ENCODE measurements around the gene SCAMP1.
A peak's percentile ranks its signal among the peaks of the same experiment; 100 is the strongest.

SCAMP1 gene

DNA sequence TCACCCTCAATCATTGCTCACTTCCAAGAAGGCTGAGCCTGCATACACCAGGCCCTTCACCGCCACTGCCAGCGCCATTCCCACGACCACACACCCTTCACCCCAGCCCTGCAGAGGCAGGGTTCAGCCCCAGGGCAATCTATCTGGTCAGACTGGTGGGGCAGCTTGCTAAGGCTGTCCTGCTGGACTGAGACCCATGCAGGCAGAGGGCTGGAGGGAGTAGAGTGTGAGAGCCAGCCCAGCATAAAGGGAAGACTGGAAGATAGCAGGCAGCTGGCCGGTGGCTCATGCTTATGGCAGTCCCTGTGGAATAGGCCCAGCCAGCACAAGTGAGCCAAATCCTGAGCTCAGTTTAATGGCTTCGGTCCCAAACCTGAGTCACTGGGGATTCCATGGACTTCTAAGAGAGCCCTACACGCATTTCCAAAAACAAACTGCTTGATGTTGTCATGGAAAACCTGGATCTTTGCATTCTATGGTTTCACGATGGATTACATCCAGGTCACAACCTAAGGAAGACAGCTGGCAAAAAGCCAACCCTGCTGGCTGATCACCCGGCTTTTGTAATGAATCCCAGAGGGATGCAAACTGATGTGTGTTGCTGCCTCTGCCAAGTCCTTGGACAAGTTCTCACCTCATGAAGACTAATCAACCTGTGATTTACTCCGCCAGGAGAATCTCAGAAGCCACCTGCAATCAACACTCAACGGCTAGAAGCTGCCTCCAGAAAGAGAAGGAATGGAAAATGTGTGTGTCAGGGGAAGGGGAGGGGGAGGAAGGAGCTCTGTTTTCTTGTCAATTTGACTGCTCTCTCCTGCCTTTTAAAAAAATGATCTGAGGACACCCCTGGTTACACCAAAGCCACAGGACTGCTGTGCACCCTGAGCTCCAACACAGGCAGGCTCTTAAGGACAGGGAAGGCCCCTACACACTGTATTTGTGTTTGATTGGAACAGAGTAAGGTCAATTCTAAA lies 144.6 kb downstream of the SCAMP1 start (continued):
- TF ChIP-seq, protein P1, sequence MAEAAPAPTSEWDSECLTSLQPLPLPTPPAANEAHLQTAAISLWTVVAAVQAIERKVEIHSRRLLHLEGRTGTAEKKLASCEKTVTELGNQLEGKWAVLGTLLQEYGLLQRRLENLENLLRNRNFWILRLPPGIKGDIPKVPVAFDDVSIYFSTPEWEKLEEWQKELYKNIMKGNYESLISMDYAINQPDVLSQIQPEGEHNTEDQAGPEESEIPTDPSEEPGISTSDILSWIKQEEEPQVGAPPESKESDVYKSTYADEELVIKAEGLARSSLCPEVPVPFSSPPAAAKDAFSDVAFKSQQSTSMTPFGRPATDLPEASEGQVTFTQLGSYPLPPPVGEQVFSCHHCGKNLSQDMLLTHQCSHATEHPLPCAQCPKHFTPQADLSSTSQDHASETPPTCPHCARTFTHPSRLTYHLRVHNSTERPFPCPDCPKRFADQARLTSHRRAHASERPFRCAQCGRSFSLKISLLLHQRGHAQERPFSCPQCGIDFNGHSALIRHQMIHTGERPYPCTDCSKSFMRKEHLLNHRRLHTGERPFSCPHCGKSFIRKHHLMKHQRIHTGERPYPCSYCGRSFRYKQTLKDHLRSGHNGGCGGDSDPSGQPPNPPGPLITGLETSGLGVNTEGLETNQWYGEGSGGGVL (tag by site-specific recombination; IDR thresholded peaks at IDR 0.05) = no peak
- no peak for TF ChIP-seq ZNF37A (tag by site-specific recombination; IDR thresholded peaks at IDR 0.05)
- TF ChIP-seq, protein P2, sequence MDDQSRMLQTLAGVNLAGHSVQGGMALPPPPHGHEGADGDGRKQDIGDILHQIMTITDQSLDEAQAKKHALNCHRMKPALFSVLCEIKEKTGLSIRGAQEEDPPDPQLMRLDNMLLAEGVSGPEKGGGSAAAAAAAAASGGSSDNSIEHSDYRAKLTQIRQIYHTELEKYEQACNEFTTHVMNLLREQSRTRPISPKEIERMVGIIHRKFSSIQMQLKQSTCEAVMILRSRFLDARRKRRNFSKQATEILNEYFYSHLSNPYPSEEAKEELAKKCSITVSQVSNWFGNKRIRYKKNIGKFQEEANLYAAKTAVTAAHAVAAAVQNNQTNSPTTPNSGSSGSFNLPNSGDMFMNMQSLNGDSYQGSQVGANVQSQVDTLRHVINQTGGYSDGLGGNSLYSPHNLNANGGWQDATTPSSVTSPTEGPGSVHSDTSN (CRISPR knock-in tag; IDR thresholded peaks at IDR 0.05) = no peak
- TF ChIP-seq, protein P3, sequence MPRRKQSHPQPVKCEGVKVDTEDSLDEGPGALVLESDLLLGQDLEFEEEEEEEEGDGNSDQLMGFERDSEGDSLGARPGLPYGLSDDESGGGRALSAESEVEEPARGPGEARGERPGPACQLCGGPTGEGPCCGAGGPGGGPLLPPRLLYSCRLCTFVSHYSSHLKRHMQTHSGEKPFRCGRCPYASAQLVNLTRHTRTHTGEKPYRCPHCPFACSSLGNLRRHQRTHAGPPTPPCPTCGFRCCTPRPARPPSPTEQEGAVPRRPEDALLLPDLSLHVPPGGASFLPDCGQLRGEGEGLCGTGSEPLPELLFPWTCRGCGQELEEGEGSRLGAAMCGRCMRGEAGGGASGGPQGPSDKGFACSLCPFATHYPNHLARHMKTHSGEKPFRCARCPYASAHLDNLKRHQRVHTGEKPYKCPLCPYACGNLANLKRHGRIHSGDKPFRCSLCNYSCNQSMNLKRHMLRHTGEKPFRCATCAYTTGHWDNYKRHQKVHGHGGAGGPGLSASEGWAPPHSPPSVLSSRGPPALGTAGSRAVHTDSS (tag by site-specific recombination; IDR thresholded peaks at IDR 0.05) = peak; percentile 20; the same call in 1 of the 2 replicates
- TF ChIP-seq KLF8 (tag by site-specific recombination; IDR thresholded peaks at IDR 0.05) = peak; percentile 58
- no peak for TF ChIP-seq ZNF473 (tag by site-specific recombination; IDR thresholded peaks at IDR 0.05)
- TF ChIP-seq ZFHX2 (tag by site-specific recombination; conservative IDR thresholded peaks at IDR 0.05) = no peak
- TF ChIP-seq ZNF112 (tag by site-specific recombination; IDR thresholded peaks at IDR 0.05) = no peak
- TF ChIP-seq ZNF501 (tag by site-specific recombination; IDR thresholded peaks at IDR 0.05) = peak; percentile 63; the same call in 1 of the 2 replicates
- TF ChIP-seq EGR2 (tag by site-specific recombination; IDR thresholded peaks at IDR 0.05; ENCODE audit: low read depth) = no peak
- TF ChIP-seq, protein P4, sequence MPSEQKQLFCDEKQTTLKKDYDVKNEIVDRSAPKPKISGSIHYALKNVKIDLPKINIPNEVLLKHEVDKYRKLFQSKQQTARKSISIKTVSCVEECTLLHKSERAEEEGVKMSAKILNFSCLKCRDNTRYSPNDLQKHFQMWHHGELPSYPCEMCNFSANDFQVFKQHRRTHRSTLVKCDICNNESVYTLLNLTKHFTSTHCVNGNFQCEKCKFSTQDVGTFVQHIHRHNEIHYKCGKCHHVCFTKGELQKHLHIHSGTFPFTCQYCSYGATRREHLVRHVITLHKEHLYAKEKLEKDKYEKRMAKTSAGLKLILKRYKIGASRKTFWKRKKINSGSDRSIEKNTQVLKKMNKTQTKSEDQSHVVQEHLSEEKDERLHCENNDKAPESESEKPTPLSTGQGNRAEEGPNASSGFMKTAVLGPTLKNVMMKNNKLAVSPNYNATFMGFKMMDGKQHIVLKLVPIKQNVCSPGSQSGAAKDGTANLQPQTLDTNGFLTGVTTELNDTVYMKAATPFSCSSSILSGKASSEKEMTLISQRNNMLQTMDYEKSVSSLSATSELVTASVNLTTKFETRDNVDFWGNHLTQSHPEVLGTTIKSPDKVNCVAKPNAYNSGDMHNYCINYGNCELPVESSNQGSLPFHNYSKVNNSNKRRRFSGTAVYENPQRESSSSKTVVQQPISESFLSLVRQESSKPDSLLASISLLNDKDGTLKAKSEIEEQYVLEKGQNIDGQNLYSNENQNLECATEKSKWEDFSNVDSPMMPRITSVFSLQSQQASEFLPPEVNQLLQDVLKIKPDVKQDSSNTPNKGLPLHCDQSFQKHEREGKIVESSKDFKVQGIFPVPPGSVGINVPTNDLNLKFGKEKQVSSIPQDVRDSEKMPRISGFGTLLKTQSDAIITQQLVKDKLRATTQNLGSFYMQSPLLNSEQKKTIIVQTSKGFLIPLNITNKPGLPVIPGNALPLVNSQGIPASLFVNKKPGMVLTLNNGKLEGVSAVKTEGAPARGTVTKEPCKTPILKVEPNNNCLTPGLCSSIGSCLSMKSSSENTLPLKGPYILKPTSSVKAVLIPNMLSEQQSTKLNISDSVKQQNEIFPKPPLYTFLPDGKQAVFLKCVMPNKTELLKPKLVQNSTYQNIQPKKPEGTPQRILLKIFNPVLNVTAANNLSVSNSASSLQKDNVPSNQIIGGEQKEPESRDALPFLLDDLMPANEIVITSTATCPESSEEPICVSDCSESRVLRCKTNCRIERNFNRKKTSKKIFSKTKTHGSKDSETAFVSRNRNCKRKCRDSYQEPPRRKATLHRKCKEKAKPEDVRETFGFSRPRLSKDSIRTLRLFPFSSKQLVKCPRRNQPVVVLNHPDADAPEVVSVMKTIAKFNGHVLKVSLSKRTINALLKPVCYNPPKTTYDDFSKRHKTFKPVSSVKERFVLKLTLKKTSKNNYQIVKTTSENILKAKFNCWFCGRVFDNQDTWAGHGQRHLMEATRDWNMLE (tag by site-specific recombination; conservative IDR thresholded peaks at IDR 0.05; ENCODE audit: low read depth) = 0 out of 2 replicates have a peak, but pooled peaks have one; percentile 36
- TF ChIP-seq GFI1B (tag by site-specific recombination; IDR thresholded peaks at IDR 0.05) = peak; percentile 88
- TF ChIP-seq, protein P5, sequence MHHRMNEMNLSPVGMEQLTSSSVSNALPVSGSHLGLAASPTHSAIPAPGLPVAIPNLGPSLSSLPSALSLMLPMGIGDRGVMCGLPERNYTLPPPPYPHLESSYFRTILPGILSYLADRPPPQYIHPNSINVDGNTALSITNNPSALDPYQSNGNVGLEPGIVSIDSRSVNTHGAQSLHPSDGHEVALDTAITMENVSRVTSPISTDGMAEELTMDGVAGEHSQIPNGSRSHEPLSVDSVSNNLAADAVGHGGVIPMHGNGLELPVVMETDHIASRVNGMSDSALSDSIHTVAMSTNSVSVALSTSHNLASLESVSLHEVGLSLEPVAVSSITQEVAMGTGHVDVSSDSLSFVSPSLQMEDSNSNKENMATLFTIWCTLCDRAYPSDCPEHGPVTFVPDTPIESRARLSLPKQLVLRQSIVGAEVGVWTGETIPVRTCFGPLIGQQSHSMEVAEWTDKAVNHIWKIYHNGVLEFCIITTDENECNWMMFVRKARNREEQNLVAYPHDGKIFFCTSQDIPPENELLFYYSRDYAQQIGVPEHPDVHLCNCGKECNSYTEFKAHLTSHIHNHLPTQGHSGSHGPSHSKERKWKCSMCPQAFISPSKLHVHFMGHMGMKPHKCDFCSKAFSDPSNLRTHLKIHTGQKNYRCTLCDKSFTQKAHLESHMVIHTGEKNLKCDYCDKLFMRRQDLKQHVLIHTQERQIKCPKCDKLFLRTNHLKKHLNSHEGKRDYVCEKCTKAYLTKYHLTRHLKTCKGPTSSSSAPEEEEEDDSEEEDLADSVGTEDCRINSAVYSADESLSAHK (tag by site-specific recombination; IDR thresholded peaks at IDR 0.05) = peak; percentile 45
- TF ChIP-seq YY1 (tag by site-specific recombination; IDR thresholded peaks at IDR 0.05) = no peak
- TF ChIP-seq, protein P6, sequence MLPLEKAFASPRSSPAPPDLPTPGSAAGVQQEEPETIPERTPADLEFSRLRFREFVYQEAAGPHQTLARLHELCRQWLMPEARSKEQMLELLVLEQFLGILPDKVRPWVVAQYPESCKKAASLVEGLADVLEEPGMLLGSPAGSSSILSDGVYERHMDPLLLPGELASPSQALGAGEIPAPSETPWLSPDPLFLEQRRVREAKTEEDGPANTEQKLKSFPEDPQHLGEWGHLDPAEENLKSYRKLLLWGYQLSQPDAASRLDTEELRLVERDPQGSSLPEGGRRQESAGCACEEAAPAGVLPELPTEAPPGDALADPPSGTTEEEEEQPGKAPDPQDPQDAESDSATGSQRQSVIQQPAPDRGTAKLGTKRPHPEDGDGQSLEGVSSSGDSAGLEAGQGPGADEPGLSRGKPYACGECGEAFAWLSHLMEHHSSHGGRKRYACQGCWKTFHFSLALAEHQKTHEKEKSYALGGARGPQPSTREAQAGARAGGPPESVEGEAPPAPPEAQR (tag by site-specific recombination; IDR thresholded peaks at IDR 0.05) = no peak
- 0 out of 2 replicates have a peak, but pooled peaks have one; percentile 46 for TF ChIP-seq GLI2 (tag by site-specific recombination; IDR thresholded peaks at IDR 0.05; ENCODE audit: borderline replicate concordance, low read depth)
- TF ChIP-seq ZNF544 (tag by site-specific recombination; IDR thresholded peaks at IDR 0.05) = no peak
- TF ChIP-seq, protein P7, sequence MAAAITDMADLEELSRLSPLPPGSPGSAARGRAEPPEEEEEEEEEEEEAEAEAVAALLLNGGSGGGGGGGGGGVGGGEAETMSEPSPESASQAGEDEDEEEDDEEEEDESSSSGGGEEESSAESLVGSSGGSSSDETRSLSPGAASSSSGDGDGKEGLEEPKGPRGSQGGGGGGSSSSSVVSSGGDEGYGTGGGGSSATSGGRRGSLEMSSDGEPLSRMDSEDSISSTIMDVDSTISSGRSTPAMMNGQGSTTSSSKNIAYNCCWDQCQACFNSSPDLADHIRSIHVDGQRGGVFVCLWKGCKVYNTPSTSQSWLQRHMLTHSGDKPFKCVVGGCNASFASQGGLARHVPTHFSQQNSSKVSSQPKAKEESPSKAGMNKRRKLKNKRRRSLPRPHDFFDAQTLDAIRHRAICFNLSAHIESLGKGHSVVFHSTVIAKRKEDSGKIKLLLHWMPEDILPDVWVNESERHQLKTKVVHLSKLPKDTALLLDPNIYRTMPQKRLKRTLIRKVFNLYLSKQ (tag by site-specific recombination; IDR thresholded peaks at IDR 0.05; ENCODE audit: borderline replicate concordance) = no peak
- no peak for TF ChIP-seq ZNF561 (tag by site-specific recombination; IDR thresholded peaks at IDR 0.05; ENCODE audit: borderline replicate concordance)
- TF ChIP-seq ZNF404 (tag by site-specific recombination; IDR thresholded peaks at IDR 0.05) = no peak
